ENCODE data around the gene CANT1. TPM values are rescaled to one million over a fixed set of nuclear protein-coding genes. Genes with fewer than 3 reads are reported as not detected.
A peak's percentile ranks its signal among the peaks of the same experiment; 100 is the strongest.

Gene CANT1
- 10 to 100 TPM; 17.5 to 38.3 (median 26.6) TPM for total RNA-seq

- ATAC-seq (peak; percentile 93 to 94), DNase-seq (peak; percentile 55 to 66)
- intact Hi-C loops (cut with DNase I; ENCODE audit: low total_unique reads) = no loop called here
- peaks cover 19 to 22% of the 10 kb centered on the region in 2 donors for H3K4me1 ChIP-seq
- no peaks in the 10 kb centered on the region for H3K9me3 ChIP-seq
- no peaks in the 10 kb centered on the region for H3K36me3 ChIP-seq
- peak within 1 kb of the TSS; percentile 81 to 96 (median 90) for H3K4me3 ChIP-seq
- in situ Hi-C loops (cut with MboI; ENCODE audit: low sequenced_read_pairs in 4 of 4) = no loop called here
- peak; percentile 67 to 79 for TF ChIP-seq POLR2A (IDR thresholded peaks at IDR 0.05)
- no peak for TF ChIP-seq CTCF (IDR thresholded peaks at IDR 0.05 in 4 of 5, conservative IDR thresholded peaks at IDR 0.05 in 1 of 5)
- H3K27me3 ChIP-seq = no peaks in the 10 kb centered on the region
- H3K27ac ChIP-seq = peak within 1 kb of the TSS; percentile 72 to 92 (median 84)
Measured at GRCh38 chr17:79009397-79010303, at the start of gene CANT1. Gene CANT1, minus strand, starts transcription at chr17:79009764. Its CDS starts 12,142 bp downstream, at chr17:78997622.

- in situ Hi-C loops (cut with MboI; ENCODE audit: low sequenced_read_pairs in 4 of 4) (loop anchor here (25.0 kb wide), 1 partner anchor 329 kb away; no protein-coding TSS in a partner anchor), intact Hi-C loops (cut with DNase I; ENCODE audit: low total_unique reads) (no loop called here)
- H3K4me1 ChIP-seq = no peaks in the 10 kb centered on the region
- TF ChIP-seq POLR2A (IDR thresholded peaks at IDR 0.05) (no peak), CTCF (IDR thresholded peaks at IDR 0.05 in 4 of 5, conservative IDR thresholded peaks at IDR 0.05 in 1 of 5) (no peak)
- H3K4me3 ChIP-seq = no peak overlapping the region
- no peak for ATAC-seq
- no peaks in the 10 kb centered on the region for H3K9me3 ChIP-seq
- no peak for DNase-seq
- H3K27me3 ChIP-seq = no peaks in the 10 kb centered on the region
- H3K27ac ChIP-seq = no peak overlapping the region
- H3K36me3 ChIP-seq = no peaks in the 10 kb centered on the region
Measured at GRCh38 chr17:79057737-79058385, 48.3 kb upstream of the CANT1 start.

DNA sequence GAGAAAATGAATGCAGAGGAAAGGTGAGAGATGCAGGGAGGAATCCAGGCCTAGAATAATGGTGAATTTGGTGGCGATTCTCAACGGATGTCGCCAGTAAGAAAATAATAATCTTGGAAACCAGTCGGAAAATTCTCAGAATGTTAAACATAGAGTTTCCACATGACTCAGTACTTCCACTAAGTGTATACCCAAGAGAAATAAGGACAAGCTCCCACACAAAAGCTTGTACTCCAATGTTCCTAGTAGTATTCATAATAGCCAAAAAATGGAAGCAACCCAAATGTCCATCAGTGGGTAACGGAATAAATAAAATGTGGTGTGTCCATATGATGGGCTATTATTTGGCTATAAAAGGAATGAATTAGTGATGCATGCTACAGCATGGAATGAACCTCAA lies 45.6 kb upstream of the CANT1 start:
- Histone ChIP-seq H3K27me3 (peaks cover 0 to 2% (median 0%) of the 10 kb centered on the region in 3 donors), H3K4me1 (no peaks in the 10 kb centered on the region), H3K27ac (peak overlapping the region in 1 of 4 donors; percentile 28), H3K9me3 (no peaks in the 10 kb centered on the region), H3K4me3 (no peak overlapping the region), H3K36me3 (no peaks in the 10 kb centered on the region)
- TF ChIP-seq POLR2A (IDR thresholded peaks at IDR 0.05) (no peak), CTCF (IDR thresholded peaks at IDR 0.05 in 4 of 5, conservative IDR thresholded peaks at IDR 0.05 in 1 of 5) (no peak)
- ATAC-seq = no peak
- intact Hi-C loops (cut with DNase I; ENCODE audit: low total_unique reads) = no loop called here
- no peak for DNase-seq
- in situ Hi-C loops (cut with MboI; ENCODE audit: low sequenced_read_pairs in 4 of 4) = loop anchor here (25.0 kb wide), 1 partner anchor 332 kb away; no protein-coding TSS in a partner anchor

DNA sequence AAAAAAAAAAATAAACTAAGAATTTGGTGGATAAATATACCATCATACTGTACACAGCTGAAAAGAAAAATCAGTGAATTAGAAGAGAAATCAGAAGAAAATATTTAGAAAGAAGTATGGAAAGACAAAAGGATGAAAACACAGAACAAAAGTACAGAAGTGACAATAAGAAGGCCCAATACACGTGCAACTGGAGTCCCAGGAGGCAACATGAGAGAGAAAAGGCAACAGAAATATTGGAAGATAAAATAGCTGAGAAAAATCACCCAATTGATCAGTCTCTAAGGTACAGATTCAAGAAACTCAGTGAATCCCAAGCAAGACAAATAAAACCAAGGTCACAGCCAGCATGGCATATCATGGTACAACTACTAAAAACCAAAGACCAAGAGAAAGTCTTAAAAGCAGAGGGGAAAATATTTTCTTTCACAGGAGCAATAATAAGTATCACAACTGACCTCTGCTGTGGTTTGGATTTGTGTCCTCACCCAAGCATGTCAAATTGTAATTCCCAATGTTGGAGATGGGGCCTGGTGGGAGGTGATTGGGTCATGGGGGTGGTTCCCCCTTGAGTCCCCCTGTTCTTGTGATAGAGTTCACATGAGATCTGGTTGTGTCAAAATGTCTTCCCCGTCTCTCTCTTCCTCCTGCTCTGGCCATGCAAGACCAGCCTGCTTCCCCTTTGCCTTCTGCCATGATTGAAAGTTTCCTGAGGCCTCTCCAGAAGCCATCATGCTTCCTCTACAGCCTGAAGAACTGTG lies 44.8 kb upstream of the CANT1 start:
- Histone ChIP-seq H3K27me3 (peaks cover 0 to 2% (median 0%) of the 10 kb centered on the region in 3 donors), H3K27ac (peak overlapping the region in 1 of 4 donors; percentile 28), H3K4me1 (no peaks in the 10 kb centered on the region), H3K36me3 (no peaks in the 10 kb centered on the region), H3K4me3 (no peak overlapping the region), H3K9me3 (no peaks in the 10 kb centered on the region)
- intact Hi-C loops (cut with DNase I; ENCODE audit: low total_unique reads) = no loop called here
- no peak for DNase-seq
- TF ChIP-seq POLR2A (IDR thresholded peaks at IDR 0.05) (no peak), CTCF (IDR thresholded peaks at IDR 0.05 in 4 of 5, conservative IDR thresholded peaks at IDR 0.05 in 1 of 5) (no peak)
- no peak for ATAC-seq
- in situ Hi-C loops (cut with MboI; ENCODE audit: low sequenced_read_pairs in 4 of 4) = loop anchor here (25.0 kb wide), 1 partner anchor 333 kb away; no protein-coding TSS in a partner anchor
